T47D (cell line): ENCODE results near the gene BABAM2.

Experiments
- DNase-seq, 2 experiments: peaks; one replicate each; pipeline versions ENCODE4 v3.0.0 to v3.0.0-alpha.2; 2011 to 2012; ENCODE audit warnings: low read depth in 1 of 2, low spot score in 1 of 2
- JUND ChIP-seq: IDR thresholded peaks from 2 replicates; pipeline ENCODE4 v1.6.1; 2012; ENCODE audit warnings: low read depth
- in situ Hi-C: cut with HindIII; loops from 2 replicates; pipeline ENCODE4 v1.10.0; 2016; ENCODE audit warnings: low sequenced_read_pairs, low pct_unique_long_range_greater_than_20kb

BABAM2 gene

DNA sequence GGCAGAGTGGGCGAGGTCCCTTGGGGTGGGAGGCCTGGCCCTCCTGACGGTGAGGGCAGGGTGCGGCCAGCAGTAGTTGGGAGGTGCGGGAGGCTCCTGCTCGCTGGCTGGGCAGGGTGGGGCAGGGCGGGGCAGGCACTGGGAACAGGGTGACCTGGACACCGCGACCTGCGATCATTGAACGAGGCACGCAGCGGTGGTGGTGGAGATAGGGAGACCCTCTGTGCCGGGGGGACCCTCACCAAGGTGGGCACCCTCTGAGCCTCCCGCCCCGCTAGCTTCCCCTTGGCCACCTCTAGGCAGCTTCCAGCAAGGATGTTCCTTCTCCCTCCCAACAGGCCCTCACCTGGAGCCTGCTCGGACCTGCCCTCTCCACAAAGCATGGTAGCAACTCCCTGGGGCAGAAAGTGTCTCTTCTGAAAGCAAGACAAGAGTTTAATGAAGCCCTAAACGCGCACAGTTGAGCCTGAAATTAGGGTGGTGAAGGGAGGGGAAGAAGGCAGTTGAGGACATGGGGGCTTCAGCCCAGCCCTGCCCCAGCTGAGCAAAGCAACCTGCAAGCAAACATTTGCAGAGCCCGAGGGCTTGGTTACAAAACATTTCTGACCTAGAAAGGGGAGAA, 486.8 kb downstream of the BABAM2 start:
- TF ChIP-seq JUND: no peak
- peak in 1 of 2 experiments; percentile 61 for DNase-seq
- in situ Hi-C loops: no loop called here

DNA sequence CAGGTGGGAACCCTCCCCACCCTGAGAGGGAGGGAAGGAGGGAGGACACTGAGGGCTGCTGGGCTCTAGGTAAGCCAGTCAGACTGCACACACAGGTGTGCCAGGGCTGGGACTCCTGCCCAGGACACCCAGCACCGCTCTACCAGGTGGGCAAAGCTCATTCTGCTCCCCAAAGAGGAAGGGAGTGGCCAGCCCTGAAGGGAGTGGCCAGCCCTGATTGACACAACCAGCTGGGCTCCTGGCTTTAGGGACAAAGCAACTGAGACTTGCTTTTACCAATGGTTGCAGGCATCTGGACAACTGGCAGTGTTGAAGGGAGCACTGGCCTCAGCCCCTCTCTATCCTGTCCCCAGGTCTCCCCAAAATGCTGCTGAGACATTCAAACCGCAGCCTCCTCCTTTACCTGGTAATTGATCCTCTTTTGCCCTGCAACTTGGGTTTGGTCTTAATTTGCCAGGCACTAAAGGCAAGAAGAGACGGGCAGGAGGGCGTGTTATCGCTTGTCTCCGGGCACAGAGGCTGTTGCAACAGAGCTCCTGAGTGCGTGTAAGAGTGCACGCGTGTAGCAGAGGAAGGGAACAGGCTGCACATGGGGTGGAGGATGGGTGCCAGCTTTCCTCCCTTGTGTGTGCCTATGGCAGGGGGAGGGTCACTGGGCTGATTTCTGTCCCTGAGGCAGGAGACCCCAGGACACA, 487.6 kb downstream of the BABAM2 start:
- TF ChIP-seq JUND: no peak
- in situ Hi-C loops: no loop called here
- DNase-seq: peak in 1 of 2 experiments; percentile 80

- in situ Hi-C loops: no loop called here
- DNase-seq: no peak
- TF ChIP-seq JUND: no peak
Measured at GRCh38 chr2:28378679-28379584, 488.4 kb downstream of the BABAM2 start.

- TF ChIP-seq JUND: no peak
- no peak for DNase-seq
- in situ Hi-C loops: no loop called here
Measured at GRCh38 chr2:28380219-28380618, 489.7 kb downstream of the BABAM2 start.

GRCh38 chr2:28381225-28382180, 491.0 kb downstream of the BABAM2 start:
- in situ Hi-C loops: no loop called here
- TF ChIP-seq JUND: no peak
- DNase-seq: no peak

DNA sequence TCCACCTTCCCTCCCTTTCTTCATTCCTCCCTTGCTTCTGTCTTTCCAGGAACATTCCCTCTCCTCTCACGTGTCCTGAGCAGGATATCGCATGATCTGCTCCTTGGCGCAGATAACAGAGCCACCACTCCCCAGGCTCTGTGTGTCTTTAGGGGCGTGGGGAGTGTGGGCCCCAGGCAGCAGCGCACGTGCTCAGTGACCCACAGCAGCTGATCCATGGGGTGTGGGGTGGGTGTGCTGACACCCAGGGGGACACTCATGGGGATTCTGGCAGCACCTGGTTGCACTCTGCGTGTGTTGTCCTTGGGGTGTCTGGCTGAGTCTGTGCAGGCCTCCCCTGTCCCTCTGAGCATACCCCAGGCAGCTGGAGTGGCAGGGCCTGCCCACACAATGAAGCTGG, 492.2 kb downstream of the BABAM2 start:
- no peak for DNase-seq
- in situ Hi-C loops: no loop called here
- no peak for TF ChIP-seq JUND

DNA sequence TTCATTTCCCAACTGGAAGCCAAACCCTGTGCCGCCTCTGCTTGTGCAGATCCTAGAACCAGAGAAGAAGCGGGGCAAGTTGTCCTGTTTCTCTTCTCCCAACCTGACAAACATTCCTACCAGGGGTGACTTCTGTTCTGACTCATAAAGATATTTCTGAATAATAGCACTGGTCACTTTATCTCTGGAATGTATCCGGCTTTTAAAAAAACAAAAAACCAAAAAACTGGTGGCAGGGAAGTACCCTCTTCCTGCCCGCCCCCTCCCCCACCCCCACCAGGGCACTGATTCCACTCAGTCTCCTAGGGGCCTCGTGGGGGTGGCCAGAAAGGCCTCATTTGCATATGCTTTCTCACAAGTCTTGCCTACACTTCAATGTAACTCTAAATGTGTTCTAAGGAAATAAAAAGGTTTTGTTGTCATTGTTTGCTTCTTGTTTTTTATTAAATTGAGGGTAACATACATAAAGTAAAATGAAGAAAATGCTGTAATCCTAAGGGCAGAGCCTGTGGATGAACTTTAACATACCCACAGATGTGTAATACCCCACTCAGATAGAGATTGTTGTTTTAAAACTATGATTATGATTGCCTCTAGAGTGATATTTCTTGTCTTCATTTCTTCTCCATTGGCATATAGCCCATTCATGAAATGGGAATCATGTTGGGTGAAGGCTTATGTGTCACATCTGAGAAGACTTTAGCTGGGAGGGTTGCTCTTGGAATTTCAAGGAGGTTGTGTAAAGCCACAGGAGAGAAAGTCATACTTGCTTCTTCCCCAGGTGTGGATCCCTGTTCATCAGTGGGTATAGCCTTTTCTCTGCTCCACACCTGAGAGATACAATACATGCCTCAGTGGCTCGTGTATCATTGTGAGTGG, 496.8 kb downstream of the BABAM2 start:
- no peak for TF ChIP-seq JUND
- in situ Hi-C loops: no loop called here
- no peak for DNase-seq
